Activated CD8-positive, alpha-beta T cell treated with anti-CD3 and anti-CD28 coated beads for 36 hours (primary cell): Measurements from ENCODE around the gene SPO11. TPM values are rescaled to one million over a fixed set of nuclear protein-coding genes. Genes with fewer than 3 reads are reported as not detected.

Experiments used
- ATAC-seq: fragments of 200-7000 bp; cut with Tn5 transposase; one replicate; pipeline ENCODE4 v1.10.0; 2021; ENCODE audit warnings: mild to moderate bottlenecking, moderate library complexity
- CTCF ChIA-PET: fragments of 350-600 bp; sonication (Branson Sonifier 250); formaldehyde crosslinking; loops from one replicate; lab custom pipeline; 2021; ENCODE audit warnings: antibody characterized with exemption; lab: Charles Lee
- POLR2A ChIA-PET: fragments of 350-600 bp; sonication (Branson Sonifier 250); formaldehyde crosslinking; loops from one replicate; lab custom pipeline; 2021; ENCODE audit warnings: antibody characterized with exemption; lab: Charles Lee
- DNase-seq: peaks from one replicate; pipeline ENCODE4 v3.0.0-alpha.2; 2020
- H3K27ac Mint-ChIP-seq: one replicate; pipeline ENCODE4 v1.8.0; 2021; ENCODE audit warnings: mild to moderate bottlenecking, mixed read lengths
- H3K27me3 Mint-ChIP-seq: one replicate; pipeline ENCODE4 v1.8.0; 2021; ENCODE audit warnings: mixed read lengths
- H3K36me3 Mint-ChIP-seq: one replicate; pipeline ENCODE4 v1.8.0; 2021; ENCODE audit warnings: low read depth, mixed read lengths
- H3K4me1 Mint-ChIP-seq: one replicate; pipeline ENCODE4 v1.8.0; 2021; ENCODE audit warnings: low read depth, mixed read lengths
- H3K4me3 Mint-ChIP-seq: one replicate; pipeline ENCODE4 v1.8.0; 2021; ENCODE audit warnings: mild to moderate bottlenecking, moderate library complexity, mixed read lengths
- H3K9me3 Mint-ChIP-seq: one replicate; pipeline ENCODE4 v1.8.0; 2021; ENCODE audit warnings: mixed read lengths
- CTCF ChIP-seq: fragments of 200-600 bp; IDR thresholded peaks from one replicate; pipeline ENCODE4 v1.8.0; 2022; ENCODE audit warnings: antibody characterized with exemption, mild to moderate bottlenecking
- intact Hi-C: fragments of 100-400 bp; cut with micrococcal nuclease; formaldehyde crosslinking; loops from one replicate; pipeline ENCODE4 v1.10.0; 2022
- total RNA-seq, 2 experiments: library from RNA; stranded (reverse); gene quantifications; one replicate each; pipeline ENCODE4 v1.2.3, GENCODE V29; 2021

SPO11 gene
- total RNA-seq, 2 experiments from 2014 or later = not detected

GRCh38 chr20:57287007-57287880 lies 42.4 kb upstream of the SPO11 start:
- intact Hi-C loops = no loop called here
- no peak for DNase-seq
- no peak for ATAC-seq
- peaks cover 44% of the 10 kb centered on the region for H3K27me3 Mint-ChIP-seq
- no peaks in the 10 kb centered on the region for H3K4me1 Mint-ChIP-seq
- no peaks in the 10 kb centered on the region for H3K36me3 Mint-ChIP-seq
- H3K9me3 Mint-ChIP-seq = no peaks in the 10 kb centered on the region
- POLR2A ChIA-PET = no interaction called here
- H3K27ac Mint-ChIP-seq = no peak overlapping the region
- CTCF ChIA-PET = no interaction called here
- H3K4me3 Mint-ChIP-seq = no peak overlapping the region
- TF ChIP-seq CTCF = no peak

GRCh38 chr20:57287901-57288300 lies 41.7 kb upstream of the SPO11 start:
- intact Hi-C loops = no loop called here
- H3K4me1 Mint-ChIP-seq = no peaks in the 10 kb centered on the region
- no peaks in the 10 kb centered on the region for H3K36me3 Mint-ChIP-seq
- DNase-seq = no peak
- no peaks in the 10 kb centered on the region for H3K9me3 Mint-ChIP-seq
- ChIA-PET CTCF (no interaction called here), POLR2A (no interaction called here)
- H3K27me3 Mint-ChIP-seq = peaks cover 41% of the 10 kb centered on the region
- no peak overlapping the region for H3K4me3 Mint-ChIP-seq
- H3K27ac Mint-ChIP-seq = no peak overlapping the region
- TF ChIP-seq CTCF = no peak
- ATAC-seq = no peak

- Mint-ChIP-seq H3K36me3 (no peaks in the 10 kb centered on the region), H3K27me3 (peaks cover 38% of the 10 kb centered on the region), H3K9me3 (no peaks in the 10 kb centered on the region), H3K4me1 (no peaks in the 10 kb centered on the region), H3K4me3 (no peak overlapping the region), H3K27ac (no peak overlapping the region)
- intact Hi-C loops = no loop called here
- ATAC-seq (no peak), DNase-seq (no peak)
- ChIA-PET CTCF (no interaction called here), POLR2A (no interaction called here)
- no peak for TF ChIP-seq CTCF
Measured at GRCh38 chr20:57288651-57289277, 40.8 kb upstream of the SPO11 start.

GRCh38 chr20:57289391-57290177 lies 40.0 kb upstream of the SPO11 start:
- H3K36me3 Mint-ChIP-seq = no peaks in the 10 kb centered on the region
- intact Hi-C loops = no loop called here
- ChIA-PET CTCF (no interaction called here), POLR2A (no interaction called here)
- ATAC-seq (no peak), DNase-seq (no peak)
- no peaks in the 10 kb centered on the region for H3K4me1 Mint-ChIP-seq
- TF ChIP-seq CTCF = no peak
- no peak overlapping the region for H3K27ac Mint-ChIP-seq
- H3K4me3 Mint-ChIP-seq = no peak overlapping the region
- H3K9me3 Mint-ChIP-seq = no peaks in the 10 kb centered on the region
- peaks cover 33% of the 10 kb centered on the region for H3K27me3 Mint-ChIP-seq

GRCh38 chr20:57290178-57290484 lies 39.5 kb upstream of the SPO11 start:
- Mint-ChIP-seq H3K9me3 (no peaks in the 10 kb centered on the region), H3K27ac (no peak overlapping the region), H3K36me3 (no peaks in the 10 kb centered on the region), H3K4me1 (no peaks in the 10 kb centered on the region), H3K27me3 (peaks cover 33% of the 10 kb centered on the region), H3K4me3 (no peak overlapping the region)
- intact Hi-C loops = no loop called here
- ChIA-PET POLR2A (no interaction called here), CTCF (no interaction called here)
- TF ChIP-seq CTCF = no peak
- DNase-seq (no peak), ATAC-seq (no peak)
